ENCODE measurements around the gene ALK. TPM values are rescaled to one million over a fixed set of nuclear protein-coding genes. Genes with fewer than 3 reads are reported as not detected.

Gene ALK
- total RNA-seq, 4 donors from 2014 or later = 0.32 to 0.42 TPM; not detected in 2

GRCh38 chr2:29777161-29777560 lies 144.2 kb downstream of the ALK start:
- DNase-seq (ENCODE audit: low spot score in 2 of 2) = no peak
- Histone ChIP-seq H3K27ac (no peak overlapping the region), H3K36me3 (no peaks in the 10 kb centered on the region), H3K4me1 (no peaks in the 10 kb centered on the region), H3K27me3 (peaks cover 3% of the 10 kb centered on the region), H3K4me3 (no peak overlapping the region), H3K9me3 (no peaks in the 10 kb centered on the region)
- TF ChIP-seq POLR2A (IDR thresholded peaks at IDR 0.05) (no peak), EP300 (IDR thresholded peaks at IDR 0.05) (no peak), POLR2AphosphoS5 (IDR thresholded peaks at IDR 0.05) (no peak)
- TF ChIP-seq, protein P1, sequence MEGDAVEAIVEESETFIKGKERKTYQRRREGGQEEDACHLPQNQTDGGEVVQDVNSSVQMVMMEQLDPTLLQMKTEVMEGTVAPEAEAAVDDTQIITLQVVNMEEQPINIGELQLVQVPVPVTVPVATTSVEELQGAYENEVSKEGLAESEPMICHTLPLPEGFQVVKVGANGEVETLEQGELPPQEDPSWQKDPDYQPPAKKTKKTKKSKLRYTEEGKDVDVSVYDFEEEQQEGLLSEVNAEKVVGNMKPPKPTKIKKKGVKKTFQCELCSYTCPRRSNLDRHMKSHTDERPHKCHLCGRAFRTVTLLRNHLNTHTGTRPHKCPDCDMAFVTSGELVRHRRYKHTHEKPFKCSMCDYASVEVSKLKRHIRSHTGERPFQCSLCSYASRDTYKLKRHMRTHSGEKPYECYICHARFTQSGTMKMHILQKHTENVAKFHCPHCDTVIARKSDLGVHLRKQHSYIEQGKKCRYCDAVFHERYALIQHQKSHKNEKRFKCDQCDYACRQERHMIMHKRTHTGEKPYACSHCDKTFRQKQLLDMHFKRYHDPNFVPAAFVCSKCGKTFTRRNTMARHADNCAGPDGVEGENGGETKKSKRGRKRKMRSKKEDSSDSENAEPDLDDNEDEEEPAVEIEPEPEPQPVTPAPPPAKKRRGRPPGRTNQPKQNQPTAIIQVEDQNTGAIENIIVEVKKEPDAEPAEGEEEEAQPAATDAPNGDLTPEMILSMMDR (IDR thresholded peaks at IDR 0.05) = no peak
- WGBS = 70% methylated on average over 2 of the region's 2 CpGs

GRCh38 chr2:29776406-29776805 lies 145.0 kb downstream of the ALK start:
- 77% methylated on average over 2 of the region's 3 CpGs for WGBS
- no peak for DNase-seq (ENCODE audit: low spot score in 2 of 2)
- H3K9me3 ChIP-seq = no peaks in the 10 kb centered on the region
- no peak for TF ChIP-seq POLR2A (IDR thresholded peaks at IDR 0.05)
- TF ChIP-seq EP300 (IDR thresholded peaks at IDR 0.05) = no peak
- TF ChIP-seq POLR2AphosphoS5 (IDR thresholded peaks at IDR 0.05) = no peak
- TF ChIP-seq, protein P1 (IDR thresholded peaks at IDR 0.05) = no peak
- peaks cover 3% of the 10 kb centered on the region for H3K27me3 ChIP-seq
- H3K36me3 ChIP-seq = no peaks in the 10 kb centered on the region
- no peaks in the 10 kb centered on the region for H3K4me1 ChIP-seq
- no peak overlapping the region for H3K27ac ChIP-seq
- no peak overlapping the region for H3K4me3 ChIP-seq

DNA sequence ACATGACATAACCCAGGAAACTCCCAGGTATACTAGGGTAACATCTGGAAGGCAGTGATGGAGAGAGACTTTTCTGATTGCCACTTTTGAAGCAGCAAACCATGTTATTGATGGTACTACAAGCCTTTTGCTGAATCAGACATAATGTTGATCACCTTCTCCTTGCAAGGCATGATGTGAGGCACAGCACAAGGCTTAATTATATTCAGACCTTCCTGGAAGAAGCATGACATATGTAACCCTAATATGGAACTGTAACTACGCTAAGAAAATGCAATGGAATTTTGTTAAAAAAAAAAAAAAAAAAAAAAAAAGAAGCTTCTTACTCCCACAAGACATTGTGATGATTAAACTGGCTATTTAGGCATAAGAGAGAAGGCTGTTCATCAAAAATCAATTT lies 145.4 kb downstream of the ALK start:
- Histone ChIP-seq H3K36me3 (no peaks in the 10 kb centered on the region), H3K27me3 (peaks cover 3% of the 10 kb centered on the region), H3K9me3 (no peaks in the 10 kb centered on the region), H3K4me1 (no peaks in the 10 kb centered on the region), H3K27ac (no peak overlapping the region), H3K4me3 (no peak overlapping the region)
- no peak for DNase-seq (ENCODE audit: low spot score in 2 of 2)
- 47% methylated on average over 1 of the region's 1 CpG for WGBS
- no peak for TF ChIP-seq POLR2AphosphoS5 (IDR thresholded peaks at IDR 0.05)
- TF ChIP-seq EP300 (IDR thresholded peaks at IDR 0.05) = no peak

DNA sequence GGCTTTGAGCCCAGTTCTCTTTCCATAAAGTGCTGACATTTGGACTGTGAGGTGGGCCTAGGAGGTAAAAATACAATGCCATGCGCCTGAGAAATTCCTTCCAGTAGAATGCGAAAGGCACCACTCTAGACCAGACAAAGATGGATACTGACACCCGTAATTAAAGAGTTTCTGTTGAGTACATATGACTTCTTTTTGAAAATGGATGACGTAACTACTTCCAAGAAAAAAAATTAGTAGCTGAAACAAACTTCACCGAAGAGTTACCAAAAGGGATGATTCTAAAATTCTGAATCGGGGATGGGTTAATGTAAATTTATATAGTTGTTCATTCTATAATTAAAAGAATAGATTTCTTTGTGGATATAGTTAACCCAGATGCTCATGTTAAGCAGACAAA lies 146.8 kb downstream of the ALK start:
- H3K4me3 ChIP-seq = no peak overlapping the region
- DNase-seq (ENCODE audit: low spot score in 2 of 2) = no peak
- TF ChIP-seq, protein P1 (IDR thresholded peaks at IDR 0.05) = no peak
- no peak for TF ChIP-seq POLR2A (IDR thresholded peaks at IDR 0.05)
- TF ChIP-seq EP300 (IDR thresholded peaks at IDR 0.05) = no peak
- no peak for TF ChIP-seq POLR2AphosphoS5 (IDR thresholded peaks at IDR 0.05)
- no peaks in the 10 kb centered on the region for H3K4me1 ChIP-seq
- no peaks in the 10 kb centered on the region for H3K36me3 ChIP-seq
- H3K9me3 ChIP-seq = no peaks in the 10 kb centered on the region
- WGBS = 91% methylated on average over 6 of the region's 6 CpGs
- peaks cover 3% of the 10 kb centered on the region for H3K27me3 ChIP-seq
- H3K27ac ChIP-seq = no peak overlapping the region

DNA sequence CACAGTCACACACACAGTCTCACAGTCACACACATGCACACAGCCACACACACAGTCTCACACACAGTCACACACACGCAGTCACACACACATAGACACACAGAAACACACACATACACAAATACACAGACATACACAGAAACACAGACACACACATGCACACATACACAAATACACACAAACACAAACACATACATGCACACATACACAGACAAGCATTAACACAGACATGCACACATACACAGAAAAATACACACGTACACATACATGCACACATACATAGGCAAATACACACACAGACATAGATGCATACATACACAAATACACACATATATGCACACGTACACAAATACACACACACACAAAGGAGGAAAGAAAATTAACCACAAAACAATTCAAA lies 150.5 kb downstream of the ALK start:
- Histone ChIP-seq H3K27ac (no peak overlapping the region), H3K27me3 (peaks cover 3% of the 10 kb centered on the region), H3K4me1 (no peaks in the 10 kb centered on the region), H3K36me3 (no peaks in the 10 kb centered on the region), H3K9me3 (no peaks in the 10 kb centered on the region), H3K4me3 (no peak overlapping the region)
- DNase-seq (ENCODE audit: low spot score in 2 of 2) = no peak
- TF ChIP-seq POLR2AphosphoS5 (IDR thresholded peaks at IDR 0.05) (no peak), POLR2A (IDR thresholded peaks at IDR 0.05) (no peak), EP300 (IDR thresholded peaks at IDR 0.05) (no peak)
- TF ChIP-seq, protein P1 (IDR thresholded peaks at IDR 0.05) = no peak
- WGBS = 92% methylated on average over 3 of the region's 3 CpGs

DNA sequence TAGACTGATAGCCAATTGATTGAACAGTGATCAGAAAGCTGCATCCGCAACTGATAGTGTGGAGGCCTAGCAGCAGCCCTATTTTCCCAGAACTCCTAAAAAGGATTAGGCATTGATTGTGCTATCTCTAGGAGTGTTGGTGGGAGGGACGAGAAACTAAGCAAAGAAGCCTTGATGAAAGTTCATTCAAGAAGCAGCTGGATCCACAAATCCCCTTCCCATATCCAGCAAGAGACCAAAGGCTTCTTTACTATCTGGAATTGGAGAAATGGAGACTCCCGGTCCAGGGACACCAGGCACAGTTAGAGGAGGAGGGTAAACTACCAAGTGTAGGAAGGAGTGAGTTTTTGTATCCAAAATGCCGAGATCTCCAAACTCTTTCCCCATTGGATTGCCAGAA lies 151.5 kb downstream of the ALK start:
- H3K9me3 ChIP-seq = no peaks in the 10 kb centered on the region
- no peak overlapping the region for H3K4me3 ChIP-seq
- DNase-seq (ENCODE audit: low spot score in 2 of 2) = no peak
- 95% methylated on average over 4 of the region's 4 CpGs for WGBS
- no peaks in the 10 kb centered on the region for H3K4me1 ChIP-seq
- H3K27me3 ChIP-seq = peaks cover 3% of the 10 kb centered on the region
- H3K27ac ChIP-seq = no peak overlapping the region
- TF ChIP-seq POLR2A (IDR thresholded peaks at IDR 0.05) (no peak), POLR2AphosphoS5 (IDR thresholded peaks at IDR 0.05) (no peak), EP300 (IDR thresholded peaks at IDR 0.05) (no peak)
- TF ChIP-seq, protein P1 (IDR thresholded peaks at IDR 0.05) = no peak
- no peaks in the 10 kb centered on the region for H3K36me3 ChIP-seq
